ENCODE measurements around the gene SIPA1L3. TPM values are rescaled to one million over a fixed set of nuclear protein-coding genes. Genes with fewer than 3 reads are reported as not detected.

The SIPA1L3 gene
- total RNA-seq, 1 donor from 2014 or later, result 8.8 TPM

- no peak overlapping the region for H3K27ac ChIP-seq (replicated peaks)
- no peak overlapping the region for H3K4me3 ChIP-seq
- H3K9me3 ChIP-seq (replicated peaks), result no peaks in the 10 kb centered on the region
- no peak for DNase-seq
- no peaks in the 10 kb centered on the region for H3K36me3 ChIP-seq
- intact Hi-C loops (cut with micrococcal nuclease), result no loop called here
- H3K27me3 ChIP-seq (ENCODE audit: low read depth), result no peaks in the 10 kb centered on the region
- H3K4me1 ChIP-seq, result peaks cover 8% of the 10 kb centered on the region
- no peak for TF ChIP-seq CTCF (IDR thresholded peaks at IDR 0.05; ENCODE audit: borderline replicate concordance)
Measured at GRCh38 chr19:37983153-37983552, 76.1 kb downstream of the SIPA1L3 start.

GRCh38 chr19:37983916-37984315, 76.9 kb downstream of the SIPA1L3 start:
- no peaks in the 10 kb centered on the region for H3K9me3 ChIP-seq (replicated peaks)
- TF ChIP-seq CTCF (IDR thresholded peaks at IDR 0.05; ENCODE audit: borderline replicate concordance), result no peak

GRCh38 chr19:37986048-37986750, 79.2 kb downstream of the SIPA1L3 start:
- Histone ChIP-seq H3K9me3 (replicated peaks) (no peaks in the 10 kb centered on the region), H3K4me1 (no peaks in the 10 kb centered on the region), H3K4me3 (no peak overlapping the region), H3K36me3 (no peaks in the 10 kb centered on the region), H3K27ac (replicated peaks) (no peak overlapping the region), H3K27me3 (ENCODE audit: low read depth) (no peaks in the 10 kb centered on the region)
- DNase-seq, result no peak
- intact Hi-C loops (cut with micrococcal nuclease), result no loop called here
- TF ChIP-seq CTCF (IDR thresholded peaks at IDR 0.05; ENCODE audit: borderline replicate concordance), result no peak

More at GRCh38 chr19:37983916-37984315, 76.9 kb downstream of the SIPA1L3 start:
- intact Hi-C loops (cut with micrococcal nuclease), result no loop called here
- Histone ChIP-seq H3K36me3 (no peaks in the 10 kb centered on the region), H3K4me1 (peaks cover 8% of the 10 kb centered on the region), H3K4me3 (no peak overlapping the region), H3K27me3 (ENCODE audit: low read depth) (no peaks in the 10 kb centered on the region), H3K27ac (replicated peaks) (no peak overlapping the region)
- no peak for DNase-seq

- no peak overlapping the region for H3K27ac ChIP-seq (replicated peaks)
- H3K36me3 ChIP-seq, result no peaks in the 10 kb centered on the region
- H3K4me3 ChIP-seq, result no peak overlapping the region
- H3K4me1 ChIP-seq, result no peaks in the 10 kb centered on the region
- H3K9me3 ChIP-seq (replicated peaks), result no peaks in the 10 kb centered on the region
- TF ChIP-seq CTCF (IDR thresholded peaks at IDR 0.05; ENCODE audit: borderline replicate concordance), result no peak
- no peaks in the 10 kb centered on the region for H3K27me3 ChIP-seq (ENCODE audit: low read depth)
- intact Hi-C loops (cut with micrococcal nuclease), result no loop called here
- DNase-seq, result no peak
Measured at GRCh38 chr19:37987356-37988332, 80.6 kb downstream of the SIPA1L3 start.

GRCh38 chr19:37988758-37989635, 82.0 kb downstream of the SIPA1L3 start:
- Histone ChIP-seq H3K4me1 (no peaks in the 10 kb centered on the region), H3K4me3 (no peak overlapping the region), H3K27ac (replicated peaks) (no peak overlapping the region), H3K27me3 (ENCODE audit: low read depth) (no peaks in the 10 kb centered on the region), H3K9me3 (replicated peaks) (no peaks in the 10 kb centered on the region), H3K36me3 (no peaks in the 10 kb centered on the region)
- no peak for DNase-seq
- intact Hi-C loops (cut with micrococcal nuclease), result no loop called here
- TF ChIP-seq CTCF (IDR thresholded peaks at IDR 0.05; ENCODE audit: borderline replicate concordance), result no peak
